HuH-7 (cell line): ENCODE data around the gene ARPP19.
"Not testable (repeated sequence)": the region's sequence is repeated elsewhere in the genome, so short reads cannot be mapped to it uniquely, and the experiment has no call there.

Experiments
- DNase-seq: peaks from one replicate; pipeline ENCODE4 v3.0.0; 2011; ENCODE audit warnings: low spot score

The ARPP19 gene, protein sequence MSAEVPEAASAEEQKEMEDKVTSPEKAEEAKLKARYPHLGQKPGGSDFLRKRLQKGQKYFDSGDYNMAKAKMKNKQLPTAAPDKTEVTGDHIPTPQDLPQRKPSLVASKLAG

DNA sequence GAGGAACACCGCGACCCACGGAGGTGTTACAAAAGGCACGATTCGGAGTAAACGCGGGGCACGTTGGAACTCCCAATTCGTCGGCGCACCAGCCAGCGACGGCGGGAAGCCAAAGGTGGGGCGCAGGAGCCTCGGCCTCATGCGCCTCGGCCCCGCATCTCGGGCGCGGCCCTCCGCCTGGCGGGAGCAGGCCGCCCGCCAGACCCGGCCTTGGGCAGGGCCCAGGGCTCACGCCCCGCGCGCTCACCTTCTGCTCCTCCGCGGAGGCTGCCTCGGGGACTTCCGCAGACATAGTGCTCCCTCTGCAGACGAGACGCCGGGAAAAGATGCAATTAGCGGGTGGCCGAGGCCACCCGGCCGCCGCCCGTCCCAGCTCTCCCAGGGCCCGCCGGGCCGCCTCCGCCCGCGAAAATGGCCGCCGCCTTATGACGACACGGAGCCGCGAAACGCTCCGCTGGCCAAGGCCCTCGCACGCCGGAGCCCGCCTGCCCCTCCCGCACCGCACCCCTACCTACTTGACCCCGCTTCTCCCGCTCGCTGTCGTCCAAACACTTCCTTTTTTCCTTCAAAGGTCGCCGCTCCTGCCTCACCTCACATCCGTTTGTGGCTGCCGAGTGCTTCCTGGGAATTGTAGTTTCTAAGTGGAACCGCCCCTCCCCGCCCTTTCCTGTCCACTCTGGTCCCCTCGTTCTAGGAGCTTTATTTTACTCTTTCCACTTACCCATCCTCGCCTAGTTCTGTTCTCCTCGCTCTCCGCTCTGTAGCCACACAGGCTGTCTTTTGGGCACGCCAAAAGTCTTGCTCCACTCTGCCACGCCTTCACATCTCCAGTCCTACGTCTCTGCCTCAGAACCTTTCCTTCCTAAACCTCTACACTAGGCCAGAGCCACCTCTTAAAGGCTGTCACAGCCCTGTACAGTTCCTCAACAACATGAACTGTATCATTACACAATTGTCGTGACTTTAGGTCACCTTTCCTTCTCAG is at the start of gene ARPP19:
TSS of gene ARPP19 (minus strand) at position 430 of the 985 bp plus-strand sequence. CDS start at position 292, 138 bp downstream.
- peak; percentile 90 for DNase-seq

DNA sequence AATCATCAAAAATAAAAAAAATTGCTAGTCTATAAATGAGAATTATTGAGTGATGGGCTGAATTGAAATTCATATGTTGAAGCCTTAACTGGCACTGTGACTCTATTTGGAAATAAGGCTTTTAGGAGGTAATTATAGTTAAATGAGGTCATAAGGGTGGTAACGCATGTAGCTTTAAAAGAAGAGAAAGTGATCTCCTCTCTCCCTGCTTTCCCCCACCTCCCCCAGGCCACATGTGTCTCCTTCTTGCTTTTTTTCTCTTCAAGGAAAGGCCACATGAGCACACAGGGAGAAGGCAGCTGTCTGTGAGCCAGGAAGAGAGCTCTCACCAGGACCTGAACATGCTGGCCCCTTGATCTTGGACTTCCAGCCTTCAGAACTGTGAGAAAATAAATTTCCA is 48.2 kb upstream of the ARPP19 start:
- DNase-seq: no peak

DNA sequence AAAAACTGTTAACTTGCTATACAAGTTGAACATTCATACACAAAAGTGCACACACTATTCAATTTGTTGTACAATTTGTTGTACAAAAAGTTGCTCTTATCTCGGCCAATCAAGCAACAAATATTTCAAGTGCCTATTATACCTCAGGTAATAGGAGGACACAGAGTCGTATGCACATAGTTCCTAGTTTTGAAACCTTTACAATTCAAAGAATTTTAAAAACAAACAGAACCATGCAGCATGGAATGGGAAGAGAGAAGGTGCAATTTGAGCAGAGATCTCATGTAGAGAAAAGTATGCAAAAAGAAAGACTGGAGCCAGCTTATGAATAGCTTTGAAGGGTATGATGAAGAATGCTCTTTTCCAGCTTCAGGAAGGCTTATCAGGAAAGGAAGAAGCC is 46.5 kb upstream of the ARPP19 start:
- DNase-seq: no peak

DNA sequence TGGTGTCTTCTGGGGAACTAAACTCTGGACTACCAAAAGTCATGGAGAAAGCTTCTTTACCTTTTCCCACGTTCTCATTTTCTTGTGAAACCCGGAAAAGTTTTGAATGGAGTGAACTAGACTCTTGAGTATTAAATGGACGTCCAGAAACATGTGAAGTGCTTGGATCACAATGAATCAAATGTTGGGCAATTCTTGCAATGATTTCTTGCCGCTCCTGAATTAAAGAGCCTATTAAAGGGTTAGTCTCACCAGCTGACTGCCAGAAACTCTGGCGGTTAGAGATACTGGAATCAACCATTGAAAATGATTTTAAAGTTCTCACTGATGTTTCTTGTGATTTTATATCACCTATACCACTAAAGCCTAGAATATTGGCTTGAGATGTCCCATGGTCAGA is 40.8 kb upstream of the ARPP19 start:
- DNase-seq: no peak

DNA sequence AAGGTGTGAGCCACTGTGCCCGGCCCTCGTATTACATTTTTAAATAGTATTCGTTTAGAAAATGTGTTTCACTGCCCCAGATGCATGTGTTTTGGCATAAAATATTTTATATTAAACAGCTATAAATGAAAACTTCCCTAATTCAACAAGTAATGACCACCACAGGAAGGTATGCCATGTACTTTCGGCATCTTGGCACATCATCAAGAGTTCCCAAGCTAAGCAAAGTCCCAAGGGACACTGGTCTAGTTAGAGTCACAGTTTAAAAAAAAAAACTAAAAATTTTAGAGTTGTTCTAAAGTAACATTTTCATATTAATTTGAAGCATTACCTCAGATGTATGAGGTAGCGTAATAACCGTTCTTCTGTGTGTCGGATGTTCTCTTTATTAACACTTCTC is 15.6 kb upstream of the ARPP19 start:
- no peak for DNase-seq

DNA sequence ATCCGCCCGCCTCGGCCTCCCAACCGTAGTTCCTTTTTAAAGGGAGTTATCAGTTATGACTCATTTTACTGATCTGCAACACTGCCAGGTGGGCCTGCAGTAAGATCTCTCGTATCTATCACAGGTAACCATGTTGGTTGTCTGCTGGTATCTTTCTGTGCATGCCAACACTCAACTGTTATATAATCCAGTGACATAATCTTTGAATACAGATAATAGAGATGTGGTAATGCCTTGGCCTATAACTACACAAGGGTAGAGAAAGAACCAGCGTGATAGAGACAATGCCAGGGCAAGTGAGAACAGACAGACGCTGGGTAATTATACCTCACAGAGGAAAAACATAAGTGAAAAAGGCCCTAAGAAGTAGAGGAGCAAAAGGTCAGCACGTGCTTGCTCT is 11.0 kb upstream of the ARPP19 start:
- DNase-seq: no peak

DNA sequence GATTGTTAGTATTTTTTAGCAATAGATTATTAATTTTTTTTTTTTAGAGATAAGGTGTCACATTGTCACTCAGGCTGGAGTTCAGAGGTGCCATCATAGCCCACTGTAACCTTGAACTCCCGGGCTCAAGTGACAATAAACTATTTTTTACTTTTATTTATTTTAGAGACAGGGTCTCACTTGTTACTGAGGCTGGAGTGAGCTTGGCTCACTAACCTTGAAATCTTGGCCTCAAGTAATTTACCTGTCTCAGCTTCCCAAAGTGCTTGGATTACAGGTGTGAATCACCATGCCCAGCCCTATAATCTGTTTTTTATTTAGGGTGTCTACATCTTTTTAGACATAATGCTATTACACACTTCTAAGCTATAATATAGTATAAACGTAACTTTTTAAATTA is 7.9 kb upstream of the ARPP19 start:
- DNase-seq: no peak

DNA sequence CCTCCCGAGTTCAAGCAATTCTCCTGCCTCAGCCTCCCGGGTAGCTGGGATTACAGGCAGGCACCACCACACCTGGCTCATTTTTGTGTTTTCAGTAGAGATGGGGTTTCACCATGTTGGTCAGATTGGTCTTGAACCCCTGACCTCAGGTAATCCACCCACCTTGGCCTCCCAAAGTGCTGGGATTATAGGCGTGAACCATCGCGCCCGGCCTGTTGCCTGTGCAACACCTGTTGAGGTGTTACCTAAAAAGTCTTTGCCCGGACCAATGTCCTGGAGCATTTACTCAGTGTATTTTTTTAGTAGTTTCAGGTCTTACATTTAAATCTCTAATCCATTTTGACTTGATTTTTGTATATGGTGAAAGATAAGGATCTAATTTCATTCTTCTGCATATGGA is 6.7 kb upstream of the ARPP19 start:
- DNase-seq: not testable (repeated sequence)

DNA sequence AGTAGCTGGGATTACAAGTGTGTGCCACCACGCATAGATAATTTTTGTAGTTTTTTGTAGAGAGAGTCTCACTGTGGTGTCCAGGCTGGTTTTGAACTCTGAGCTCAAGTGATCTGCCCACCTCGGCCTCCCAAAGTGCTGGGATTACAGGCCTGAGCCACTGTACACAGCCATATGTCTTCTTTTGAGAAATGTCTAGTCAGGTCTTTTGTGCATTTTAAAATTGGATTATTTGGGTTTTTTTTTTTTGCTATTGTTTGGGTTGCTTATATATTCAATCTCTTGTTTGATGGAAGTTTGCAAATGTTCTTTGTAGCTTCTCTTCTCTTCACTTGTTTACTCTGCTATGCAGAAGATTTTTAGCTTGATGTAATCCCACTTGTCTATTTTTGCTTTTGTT is 6.2 kb upstream of the ARPP19 start:
- DNase-seq: no peak

DNA sequence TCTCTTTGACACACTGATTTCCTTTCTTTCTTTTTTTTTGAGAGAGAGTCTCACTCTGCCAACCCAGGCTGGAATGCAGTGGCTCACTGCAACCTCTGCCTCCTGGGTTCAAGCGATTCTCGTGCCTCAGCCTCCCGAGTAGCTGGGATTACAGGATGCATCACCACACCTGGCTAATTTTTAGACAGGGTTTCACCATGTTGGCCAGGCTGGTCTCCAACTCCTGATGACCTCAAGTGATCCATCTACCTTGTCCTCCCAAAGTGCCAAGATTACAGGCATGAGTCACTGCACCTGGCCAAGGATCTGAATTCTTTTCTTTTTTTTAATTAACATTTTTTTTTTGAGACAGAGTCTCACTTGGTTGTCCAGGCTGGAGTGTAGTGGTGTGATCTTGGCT is 5.8 kb upstream of the ARPP19 start:
- DNase-seq: not testable (repeated sequence)

DNA sequence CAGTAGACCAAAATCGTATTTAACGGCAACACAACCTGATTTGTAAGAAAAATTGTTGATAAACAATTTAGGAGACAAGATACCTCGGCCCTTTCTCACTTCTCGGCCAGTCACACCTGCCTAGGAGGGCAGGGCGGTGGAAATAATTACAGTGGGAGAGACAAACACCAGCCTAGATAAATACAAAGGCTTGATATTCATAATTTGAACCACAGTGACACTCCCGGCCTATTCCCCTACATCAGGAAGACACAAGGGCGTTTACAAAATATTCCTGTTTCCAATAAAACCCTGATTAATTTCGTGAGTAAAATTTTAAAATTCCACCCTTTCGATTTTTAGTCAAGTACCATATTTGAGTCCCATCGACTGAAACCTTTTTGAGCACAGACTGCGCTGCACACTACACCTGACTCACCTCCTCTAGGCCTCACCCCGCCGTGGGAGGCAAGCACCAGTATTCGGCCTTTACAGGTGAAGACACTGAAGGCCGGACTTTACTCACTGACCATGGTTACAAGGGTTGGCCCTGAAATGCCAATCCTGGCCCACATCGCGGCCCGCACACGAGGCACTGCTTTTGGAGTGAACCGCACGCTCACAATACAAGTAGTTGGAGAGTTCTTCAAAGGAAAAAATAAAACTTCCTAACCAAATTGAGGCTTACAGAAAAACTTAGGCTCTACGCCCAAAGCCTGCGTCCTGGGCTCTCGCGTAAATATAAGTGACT is 794 bp downstream of the ARPP19 start:
- peak; percentile 12 for DNase-seq

DNA sequence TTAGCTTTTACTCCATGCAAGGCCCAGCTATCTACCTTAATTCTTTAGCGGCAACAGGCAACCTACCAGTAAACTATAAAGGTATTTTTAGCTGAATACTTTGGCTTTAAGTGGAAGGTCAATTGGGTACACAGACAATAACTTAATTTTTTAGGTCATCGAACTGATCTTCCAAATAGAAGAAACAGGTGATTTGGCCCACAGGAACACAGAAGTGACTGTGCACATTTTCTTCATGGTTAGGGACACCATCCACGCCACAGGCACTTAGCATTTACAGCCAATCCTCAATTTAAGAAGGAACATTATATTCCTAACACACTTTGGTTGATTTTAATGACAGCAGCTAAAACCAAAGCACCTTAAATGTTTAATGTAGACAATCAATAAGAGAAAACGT is 1.9 kb downstream of the ARPP19 start:
- DNase-seq: no peak

DNA sequence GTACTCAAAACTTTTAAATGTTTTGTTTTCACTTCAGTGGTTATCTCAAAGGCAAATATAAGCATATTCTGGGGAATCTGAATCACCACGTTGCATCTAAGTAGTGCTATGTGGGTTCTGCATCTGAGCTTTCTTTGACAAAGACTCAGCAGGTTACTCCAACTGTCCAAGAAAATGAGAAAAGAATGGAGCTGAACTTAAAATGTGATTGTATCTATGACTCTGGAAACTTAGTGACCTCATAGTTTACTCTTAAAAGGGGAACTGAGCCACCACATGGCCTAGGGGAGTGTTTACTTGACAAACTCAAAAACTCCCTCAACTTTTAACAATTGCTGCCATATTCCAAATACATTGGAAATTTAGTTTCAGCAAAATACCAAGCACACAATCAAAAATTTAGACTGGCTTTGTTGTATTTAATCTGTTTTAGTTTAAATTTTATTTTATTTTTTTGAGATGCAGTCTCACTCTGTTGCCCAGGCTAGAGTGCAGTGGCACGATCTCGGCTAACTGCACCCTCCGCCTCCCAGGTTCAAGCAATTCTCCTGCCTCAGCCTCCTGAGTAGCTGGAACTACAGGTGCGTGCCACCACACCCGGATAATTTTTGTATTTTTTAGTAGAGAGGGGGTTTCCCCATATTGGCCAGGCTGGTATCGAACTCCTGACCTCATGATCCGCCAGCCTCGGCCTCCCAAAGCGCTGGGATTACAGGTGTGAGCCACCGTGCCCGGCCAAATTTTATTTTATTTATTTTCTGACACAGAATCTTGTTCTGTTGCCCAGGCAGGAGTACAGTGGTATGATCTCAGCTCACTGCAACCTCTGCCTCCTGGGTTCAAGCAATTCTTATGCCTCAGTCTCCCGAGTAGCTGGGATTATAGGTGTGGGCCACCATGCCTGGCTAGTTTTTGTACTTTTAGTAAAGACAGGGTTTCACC is 3.1 kb downstream of the ARPP19 start:
- DNase-seq: not testable (repeated sequence)

DNA sequence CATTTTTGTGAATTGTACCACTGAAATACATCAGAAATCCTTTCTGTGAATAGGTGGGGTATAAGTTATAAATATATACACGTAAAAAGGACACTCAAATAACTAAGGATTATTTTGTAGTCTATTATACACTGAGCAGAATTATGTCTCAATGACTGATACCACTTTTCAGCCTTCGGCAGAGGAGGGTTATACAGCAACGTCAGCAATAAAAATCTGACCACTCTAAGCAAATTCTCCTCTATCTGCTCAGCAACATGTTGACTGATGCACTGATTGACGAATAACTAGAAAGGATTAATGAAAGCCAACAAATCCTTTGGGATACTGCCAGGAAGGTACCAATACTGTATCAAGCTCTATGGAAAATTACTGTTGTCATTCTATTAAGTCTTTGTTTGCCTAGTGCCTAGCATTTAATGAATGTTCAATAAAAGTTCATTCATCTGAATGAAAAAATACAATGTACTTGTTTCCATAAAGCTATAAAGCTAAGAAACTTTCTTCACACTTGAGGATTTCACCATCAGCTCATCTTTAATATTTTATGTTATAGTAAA is 5.2 kb downstream of the ARPP19 start:
- no peak for DNase-seq

DNA sequence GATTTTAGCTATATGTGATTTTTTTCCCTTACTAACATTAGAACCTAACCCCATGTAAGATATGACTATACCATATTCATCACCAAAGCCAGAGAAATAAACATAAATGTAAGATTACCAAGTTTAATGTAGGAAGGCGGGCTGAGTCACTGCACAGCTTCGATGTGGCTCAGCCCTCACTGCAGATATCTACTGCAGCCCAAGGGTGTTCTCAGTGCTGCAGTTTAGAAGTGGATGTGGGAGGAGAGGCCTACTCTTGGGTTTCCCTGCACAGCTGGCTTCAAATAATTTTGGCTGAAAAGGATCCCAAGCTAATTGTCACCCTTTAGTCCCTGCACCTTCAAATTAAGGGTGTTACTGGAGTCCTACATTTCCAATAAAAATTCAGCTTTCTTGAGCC is 9.3 kb downstream of the ARPP19 start:
- DNase-seq: no peak

DNA sequence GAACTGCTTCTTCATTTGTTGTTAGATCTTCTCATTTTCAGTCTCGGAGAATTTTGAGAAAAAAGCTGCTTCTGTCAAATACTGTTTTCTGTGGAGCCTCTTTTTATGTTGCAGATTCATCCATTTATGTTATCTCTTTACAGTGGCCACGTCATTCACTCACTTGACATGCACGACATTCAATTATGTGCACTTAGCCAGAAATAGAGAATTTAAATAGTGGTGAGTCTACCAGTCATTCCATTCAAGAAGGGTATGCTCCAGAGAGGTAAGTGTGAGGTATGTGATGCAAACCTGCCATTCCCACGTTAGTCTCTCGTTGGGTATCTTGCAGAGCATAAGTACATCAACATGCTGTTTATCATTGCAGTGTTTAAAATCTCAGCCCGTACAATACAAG is 9.8 kb downstream of the ARPP19 start:
- no peak for DNase-seq

DNA sequence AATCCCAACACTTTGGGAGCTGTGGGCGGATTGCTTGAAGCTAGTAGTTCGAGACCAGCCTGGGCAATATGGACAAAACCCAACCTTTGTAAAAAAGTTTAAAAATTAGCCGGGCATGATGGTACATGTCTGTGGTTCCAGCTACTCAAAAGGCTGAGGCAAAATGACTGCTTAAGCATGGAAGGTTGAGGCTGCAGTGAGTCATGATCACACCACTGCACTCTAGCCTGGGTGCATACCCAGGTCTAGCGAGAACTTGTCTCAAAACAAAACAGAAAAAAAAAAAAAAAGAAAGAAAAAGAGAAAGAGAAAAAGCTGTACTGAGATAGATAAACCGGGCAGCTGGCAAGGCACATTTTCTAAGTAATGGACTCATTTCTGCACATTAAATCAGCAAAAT is 10.6 kb downstream of the ARPP19 start:
- no peak for DNase-seq

DNA sequence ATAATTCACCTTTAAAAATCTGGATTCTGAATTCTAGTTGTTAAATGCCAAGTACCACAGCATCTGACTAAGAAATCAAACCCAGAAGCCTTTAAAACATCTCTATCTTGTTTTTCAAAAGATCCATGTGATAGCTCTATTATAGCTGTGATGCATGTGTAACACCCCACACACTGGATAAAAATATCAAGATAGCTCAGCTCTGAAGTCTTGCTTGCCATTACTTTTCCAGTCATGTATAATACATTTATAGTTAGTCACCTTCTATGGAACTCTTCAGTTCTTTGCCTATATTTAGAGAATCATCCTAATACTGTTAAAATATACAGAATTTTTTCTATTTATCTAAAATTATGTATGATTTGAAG is 11.6 kb downstream of the ARPP19 start:
- DNase-seq: no peak

DNA sequence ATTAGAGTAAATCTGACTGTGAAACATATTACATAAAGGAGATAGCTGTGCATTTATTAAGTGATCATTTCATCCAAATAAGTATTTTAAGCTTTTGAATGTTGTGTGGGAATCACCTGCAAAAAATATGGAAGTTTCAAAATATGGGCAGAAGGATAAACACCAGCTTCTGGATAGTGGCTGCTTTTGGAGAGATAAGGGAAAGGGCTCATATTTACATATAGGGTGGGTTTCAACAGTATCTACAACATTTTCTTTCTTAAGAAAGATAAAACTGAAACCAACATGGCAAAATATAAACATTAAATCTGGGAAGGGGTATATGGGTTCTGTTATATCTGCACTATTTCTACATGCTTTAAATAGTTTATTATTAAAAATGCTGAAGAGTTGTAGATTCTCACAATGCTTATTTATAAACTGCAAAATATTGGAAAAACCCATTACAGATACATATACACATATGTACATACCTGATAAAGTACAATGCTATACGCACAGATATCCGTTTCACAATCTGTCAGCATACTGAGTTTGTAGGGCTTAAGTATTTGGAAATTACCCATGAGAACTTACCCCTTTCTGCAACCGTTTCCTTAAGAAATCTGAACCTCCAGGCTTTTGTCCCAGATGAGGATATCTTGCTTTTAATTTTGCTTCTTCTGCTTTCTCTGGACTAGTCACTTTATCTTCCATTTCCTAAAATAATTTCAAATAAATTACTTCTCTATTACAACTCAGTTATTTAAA is 12.1 kb downstream of the ARPP19 start:
- DNase-seq: no peak

DNA sequence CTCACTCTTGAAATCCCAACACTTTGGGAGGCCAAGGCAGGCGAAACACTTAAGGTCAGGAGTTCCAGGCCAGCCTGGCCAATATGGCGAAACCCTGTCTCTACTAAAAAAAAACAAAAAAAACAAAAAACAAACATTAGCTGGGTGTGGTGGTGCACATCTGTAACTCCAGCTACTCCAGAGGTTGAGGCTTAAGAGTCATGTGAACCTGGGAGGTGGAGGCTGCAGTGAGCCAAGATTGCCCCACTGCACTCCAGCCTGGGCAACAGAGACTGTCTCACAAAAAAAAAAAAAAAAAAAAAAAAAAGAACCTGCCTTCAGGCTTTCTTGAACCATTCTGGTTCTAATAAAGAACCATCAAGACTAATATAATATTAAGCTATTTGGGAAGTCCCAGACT is 16.5 kb downstream of the ARPP19 start:
- no peak for DNase-seq

DNA sequence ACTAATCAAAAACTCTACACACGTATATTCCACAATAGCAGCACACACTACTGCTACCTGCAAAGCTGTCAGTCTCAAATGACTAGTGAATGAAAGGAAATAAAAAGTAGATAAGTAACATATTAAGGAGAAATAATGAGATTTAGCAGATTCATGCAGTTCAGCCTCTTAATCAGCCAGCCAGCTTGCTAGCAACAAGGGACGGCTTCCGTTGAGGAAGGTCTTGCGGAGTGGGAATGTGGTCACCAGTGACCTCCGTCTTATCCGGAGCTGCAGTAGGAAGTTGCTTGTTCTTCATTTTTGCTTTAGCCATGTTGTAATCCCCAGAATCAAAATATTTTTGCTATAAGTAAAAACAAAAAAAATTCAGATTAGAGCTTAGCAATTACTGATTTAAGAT is 17.1 kb downstream of the ARPP19 start:
- DNase-seq: no peak
